Fibroblast of skin of back (primary cell): Measurements from ENCODE around the gene PHACTR3.

Experiments
- DNase-seq: peaks from one replicate; pipeline ENCODE4 v3.0.0-alpha.2; 2013

PHACTR3 gene

GRCh38 chr20:59805786-59806577 is 201.6 kb downstream of the PHACTR3 start:
- DNase-seq, result no peak

GRCh38 chr20:59806578-59806975 is 202.2 kb downstream of the PHACTR3 start:
- no peak for DNase-seq

GRCh38 chr20:59807909-59808728 is 203.8 kb downstream of the PHACTR3 start:
- DNase-seq, result no peak

GRCh38 chr20:59808729-59809381 is 204.5 kb downstream of the PHACTR3 start:
- DNase-seq, result no peak

- DNase-seq, result no peak
Observed at GRCh38 chr20:59809630-59810448, 205.5 kb downstream of the PHACTR3 start.

- no peak for DNase-seq
Observed at GRCh38 chr20:59810449-59811187, 206.3 kb downstream of the PHACTR3 start.

- no peak for DNase-seq
Observed at GRCh38 chr20:59811681-59812171, 207.4 kb downstream of the PHACTR3 start.

- DNase-seq, result no peak
Observed at GRCh38 chr20:59812286-59813125, 208.2 kb downstream of the PHACTR3 start.

- no peak for DNase-seq
Observed at GRCh38 chr20:59813126-59813947, 209.0 kb downstream of the PHACTR3 start.

GRCh38 chr20:59813948-59814839 is 209.9 kb downstream of the PHACTR3 start:
- DNase-seq, result no peak

GRCh38 chr20:59814840-59815340 is 210.6 kb downstream of the PHACTR3 start:
- no peak for DNase-seq

- DNase-seq, result no peak
Observed at GRCh38 chr20:59816146-59816738, 211.9 kb downstream of the PHACTR3 start.

- DNase-seq, result no peak
Observed at GRCh38 chr20:59817406-59817805, 213.1 kb downstream of the PHACTR3 start.

- no peak for DNase-seq
Observed at GRCh38 chr20:59817846-59818615, 213.7 kb downstream of the PHACTR3 start.

- DNase-seq, result no peak
Observed at GRCh38 chr20:59818911-59819310, 214.6 kb downstream of the PHACTR3 start.

- no peak for DNase-seq
Observed at GRCh38 chr20:59819496-59820203, 215.3 kb downstream of the PHACTR3 start.
